ENCODE data around the gene RHBDL1.

GRCh38 chr16:698911-699671 lies 23.6 kb downstream of the RHBDL1 start:
- no peak for TF ChIP-seq MXI1 (conservative IDR thresholded peaks at IDR 0.05; ENCODE audit: poor library complexity, severe bottlenecking)
- TF ChIP-seq CTCF (IDR thresholded peaks at IDR 0.05; ENCODE audit: poor library complexity, severe bottlenecking): no peak
- TF ChIP-seq SMC3 (conservative IDR thresholded peaks at IDR 0.05; ENCODE audit: poor library complexity): no peak
- no peak for TF ChIP-seq EP300 (conservative IDR thresholded peaks at IDR 0.05; ENCODE audit: poor library complexity, severe bottlenecking)
